Measurements from ENCODE around the gene FYN.
"Not testable (repeated sequence)": the region's sequence is repeated elsewhere in the genome, so short reads cannot be mapped to it uniquely, and the experiment has no call there.

The FYN gene

GRCh38 chr6:111892431-111892830 is 19.2 kb upstream of the FYN start:
- Mint-ChIP-seq H3K9me3 (no peaks in the 10 kb centered on the region), H3K4me3 (no peak overlapping the region), H3K4me1 (peaks cover 4% of the 10 kb centered on the region), H3K27ac (no peak overlapping the region), H3K27me3 (no peaks in the 10 kb centered on the region), H3K36me3 (no peaks in the 10 kb centered on the region)

- Mint-ChIP-seq H3K27me3 (no peaks in the 10 kb centered on the region), H3K36me3 (peaks cover 1% of the 10 kb centered on the region), H3K4me1 (peaks cover 4% of the 10 kb centered on the region), H3K4me3 (no peak overlapping the region), H3K27ac (peak overlapping the region; percentile 60), H3K9me3 (peaks cover under 1% of the 10 kb centered on the region)
These were observed 17.7 kb upstream of the FYN start for GRCh38 chr6:111890988-111891387.

GRCh38 chr6:111888928-111889695 is 15.9 kb upstream of the FYN start:
- Mint-ChIP-seq H3K36me3 (peaks cover 5% of the 10 kb centered on the region), H3K9me3 (peaks cover 8% of the 10 kb centered on the region), H3K27me3 (no peaks in the 10 kb centered on the region), H3K4me3 (no peak overlapping the region), H3K27ac (no peak overlapping the region), H3K4me1 (peaks cover 4% of the 10 kb centered on the region)

GRCh38 chr6:111886793-111887192 is 13.5 kb upstream of the FYN start:
- H3K4me3 Mint-ChIP-seq, H3K4me1 Mint-ChIP-seq, H3K27me3 Mint-ChIP-seq, H3K27ac Mint-ChIP-seq, H3K9me3 Mint-ChIP-seq, H3K36me3 Mint-ChIP-seq: not testable (repeated sequence)

- Mint-ChIP-seq H3K4me3 (no peak overlapping the region), H3K27me3 (no peaks in the 10 kb centered on the region), H3K9me3 (peaks cover 8% of the 10 kb centered on the region), H3K27ac (no peak overlapping the region), H3K36me3 (peaks cover 10% of the 10 kb centered on the region), H3K4me1 (no peaks in the 10 kb centered on the region)
These were observed 12.2 kb upstream of the FYN start for GRCh38 chr6:111885373-111886027.

- H3K9me3 Mint-ChIP-seq, result peaks cover 8% of the 10 kb centered on the region
- no peaks in the 10 kb centered on the region for H3K4me1 Mint-ChIP-seq
- no peak overlapping the region for H3K27ac Mint-ChIP-seq
- no peak overlapping the region for H3K4me3 Mint-ChIP-seq
- H3K27me3 Mint-ChIP-seq, result no peaks in the 10 kb centered on the region
- H3K36me3 Mint-ChIP-seq, result peaks cover 12% of the 10 kb centered on the region
These were observed 10.8 kb upstream of the FYN start for GRCh38 chr6:111884068-111884467.

GRCh38 chr6:111880181-111880888 is 7.1 kb upstream of the FYN start:
- Mint-ChIP-seq H3K27ac (no peak overlapping the region), H3K36me3 (peaks cover 8% of the 10 kb centered on the region), H3K4me1 (peaks cover 6% of the 10 kb centered on the region), H3K9me3 (peaks cover under 1% of the 10 kb centered on the region), H3K4me3 (no peak overlapping the region), H3K27me3 (no peaks in the 10 kb centered on the region)

- Mint-ChIP-seq H3K4me3 (no peak overlapping the region), H3K27ac (peak overlapping the region; percentile 87), H3K4me1 (peaks cover 22% of the 10 kb centered on the region), H3K36me3 (peaks cover 15% of the 10 kb centered on the region), H3K27me3 (no peaks in the 10 kb centered on the region), H3K9me3 (no peaks in the 10 kb centered on the region)
These were observed 2.5 kb upstream of the FYN start for GRCh38 chr6:111875741-111876140.

- Mint-ChIP-seq H3K4me1 (peaks cover 38% of the 10 kb centered on the region), H3K27me3 (no peaks in the 10 kb centered on the region), H3K9me3 (no peaks in the 10 kb centered on the region), H3K27ac (peak overlapping the region; percentile 100), H3K36me3 (peaks cover 22% of the 10 kb centered on the region), H3K4me3 (peak overlapping the region; percentile 99)
These were observed 768 bp upstream of the FYN start for GRCh38 chr6:111874025-111874415.

GRCh38 chr6:111872401-111873177 is 663 bp downstream of the FYN start:
- peak overlapping the region; percentile 99 for H3K27ac Mint-ChIP-seq
- H3K4me1 Mint-ChIP-seq, result peaks cover 52% of the 10 kb centered on the region

GRCh38 chr6:111871725-111872400 is 1.4 kb downstream of the FYN start:
- Mint-ChIP-seq H3K36me3 (peaks cover 33% of the 10 kb centered on the region), H3K4me3 (peak overlapping the region; percentile 93), H3K9me3 (no peaks in the 10 kb centered on the region), H3K27me3 (no peaks in the 10 kb centered on the region), H3K4me1 (peaks cover 60% of the 10 kb centered on the region), H3K27ac (peak overlapping the region; percentile 99)

More at GRCh38 chr6:111872401-111873177, 663 bp downstream of the FYN start:
- peak overlapping the region; percentile 93 for H3K4me3 Mint-ChIP-seq
- no peaks in the 10 kb centered on the region for H3K9me3 Mint-ChIP-seq
- peaks cover 31% of the 10 kb centered on the region for H3K36me3 Mint-ChIP-seq
- H3K27me3 Mint-ChIP-seq, result no peaks in the 10 kb centered on the region

GRCh38 chr6:111871207-111871606 is 2.0 kb downstream of the FYN start:
- H3K4me3 Mint-ChIP-seq, result peak overlapping the region; percentile 93
- H3K4me1 Mint-ChIP-seq, result peaks cover 64% of the 10 kb centered on the region
- H3K27me3 Mint-ChIP-seq, result no peaks in the 10 kb centered on the region

GRCh38 chr6:111870742-111871064 is 2.5 kb downstream of the FYN start:
- H3K9me3 Mint-ChIP-seq, result no peaks in the 10 kb centered on the region
- peaks cover 65% of the 10 kb centered on the region for H3K4me1 Mint-ChIP-seq
- peak overlapping the region; percentile 99 for H3K27ac Mint-ChIP-seq
- peaks cover 31% of the 10 kb centered on the region for H3K36me3 Mint-ChIP-seq
- peak overlapping the region; percentile 93 for H3K4me3 Mint-ChIP-seq
- H3K27me3 Mint-ChIP-seq, result no peaks in the 10 kb centered on the region

More at GRCh38 chr6:111871207-111871606, 2.0 kb downstream of the FYN start:
- peaks cover 31% of the 10 kb centered on the region for H3K36me3 Mint-ChIP-seq
- peak overlapping the region; percentile 99 for H3K27ac Mint-ChIP-seq
- no peaks in the 10 kb centered on the region for H3K9me3 Mint-ChIP-seq

GRCh38 chr6:111870051-111870741 is 3.1 kb downstream of the FYN start:
- Mint-ChIP-seq H3K4me3 (peak overlapping the region; percentile 93), H3K9me3 (no peaks in the 10 kb centered on the region), H3K36me3 (peaks cover 34% of the 10 kb centered on the region), H3K4me1 (peaks cover 69% of the 10 kb centered on the region), H3K27ac (peak overlapping the region; percentile 99), H3K27me3 (no peaks in the 10 kb centered on the region)
